ENCODE measurements around the gene MPPE1.

GRCh38 chr18:11847811-11848210 is 60.3 kb downstream of the MPPE1 start:
- TF ChIP-seq ZC3H10 (CRISPR knock-in tag; IDR thresholded peaks at IDR 0.05) (no peak), ZFP3 (CRISPR knock-in tag; IDR thresholded peaks at IDR 0.05) (no peak), ARNTL (CRISPR knock-in tag; IDR thresholded peaks at IDR 0.05; ENCODE audit: borderline replicate concordance, low read depth) (no peak), ESRRG (CRISPR knock-in tag; IDR thresholded peaks at IDR 0.05) (no peak), ZNF8 (CRISPR knock-in tag; IDR thresholded peaks at IDR 0.05) (no peak), PATZ1 (CRISPR knock-in tag; IDR thresholded peaks at IDR 0.05; ENCODE audit: borderline replicate concordance) (no peak), RARB (CRISPR knock-in tag; IDR thresholded peaks at IDR 0.05) (no peak), PPARA (CRISPR knock-in tag; IDR thresholded peaks at IDR 0.05; ENCODE audit: borderline replicate concordance) (no peak), GLIS3 (CRISPR knock-in tag; IDR thresholded peaks at IDR 0.05) (no peak)
